Activated CD4-positive, alpha-beta T cell treated with anti-CD3 and anti-CD28 coated beads, Interleukin-2, Interleukin-6, amounts not matched to agents 100 ng/mL and 50 ng/mL, durations not matched to agents 16 hours and 8 hours (primary cell): Measurements from ENCODE around the gene ATF3.
A peak's percentile ranks its signal among the peaks of the same experiment; 100 is the strongest.

ENCODE experiments used
- DNase-seq: peaks from one replicate; pipeline ENCODE4 v3.0.0-alpha.2; 2020

Gene ATF3

DNA sequence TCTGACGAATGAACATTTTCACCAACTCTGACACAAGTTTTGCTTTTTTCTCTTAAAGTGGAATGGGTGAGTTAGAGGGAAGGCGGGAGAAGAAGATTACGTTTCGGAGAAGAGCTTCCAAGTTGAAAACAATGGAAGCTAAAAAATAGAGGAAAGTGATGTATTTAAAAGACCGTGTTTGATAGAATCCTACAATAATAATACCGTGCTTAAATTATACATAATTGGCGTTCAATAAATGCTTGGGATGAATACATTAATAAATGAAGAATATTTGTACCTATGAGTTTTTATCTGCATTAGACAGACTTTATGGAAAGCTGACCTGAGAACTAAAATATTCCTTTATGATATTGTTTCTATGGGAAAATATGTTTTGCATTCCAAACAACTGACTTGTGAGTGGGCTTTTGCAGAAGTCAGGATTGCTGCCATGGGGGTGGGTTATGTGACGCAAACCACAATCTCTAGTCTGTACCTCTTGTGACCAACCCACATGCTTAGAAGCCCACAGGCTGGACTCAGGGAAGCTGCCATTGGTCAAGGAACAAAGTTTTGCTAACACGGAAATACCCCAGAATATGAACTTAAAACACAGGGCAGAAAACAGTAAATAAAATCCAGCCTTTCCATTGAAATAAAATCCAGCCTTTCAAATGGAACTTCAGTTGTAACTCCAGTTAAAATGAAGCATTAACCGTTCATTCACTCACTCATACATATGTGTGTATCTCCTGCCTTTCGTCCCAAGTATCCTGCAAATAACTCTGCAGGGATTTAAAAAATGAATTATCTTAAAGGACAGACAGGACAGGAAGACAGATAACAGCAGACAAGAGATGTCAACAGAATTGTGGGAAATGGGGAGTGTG lies 21.3 kb upstream of the ATF3 start:
- DNase-seq, result no peak

DNA sequence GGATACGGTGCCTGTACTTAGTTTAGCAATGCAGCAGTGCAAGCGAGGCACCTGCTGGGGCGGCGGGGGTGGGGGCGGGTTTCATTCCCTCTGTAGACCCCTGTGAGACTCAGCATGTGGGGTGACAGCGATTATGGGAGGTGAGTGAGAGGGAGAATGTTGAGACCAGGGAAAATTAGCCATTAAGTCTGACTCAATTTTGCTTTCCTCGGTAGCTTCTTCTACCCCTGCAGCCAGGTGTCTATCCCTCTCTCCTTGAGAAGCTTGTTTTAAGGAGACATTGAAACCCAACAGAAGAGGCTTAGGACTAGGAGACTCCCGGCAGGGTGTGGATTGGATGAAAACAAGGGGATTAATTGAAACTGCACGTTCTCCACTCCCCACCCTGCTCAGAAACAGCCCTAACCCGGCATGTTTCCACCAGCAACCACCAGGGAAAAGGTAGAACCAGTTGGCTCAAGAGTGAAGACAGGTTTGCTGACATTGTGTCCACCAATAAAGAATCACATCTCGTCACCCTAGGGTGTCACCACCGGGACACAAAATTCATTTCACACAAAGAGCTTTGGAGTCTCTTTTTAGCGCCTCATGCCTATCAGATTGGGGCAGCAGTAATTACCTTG lies 20.6 kb upstream of the ATF3 start:
- DNase-seq, result no peak

GRCh38 chr1:212589446-212589845 lies 19.1 kb upstream of the ATF3 start:
- DNase-seq, result no peak

DNA sequence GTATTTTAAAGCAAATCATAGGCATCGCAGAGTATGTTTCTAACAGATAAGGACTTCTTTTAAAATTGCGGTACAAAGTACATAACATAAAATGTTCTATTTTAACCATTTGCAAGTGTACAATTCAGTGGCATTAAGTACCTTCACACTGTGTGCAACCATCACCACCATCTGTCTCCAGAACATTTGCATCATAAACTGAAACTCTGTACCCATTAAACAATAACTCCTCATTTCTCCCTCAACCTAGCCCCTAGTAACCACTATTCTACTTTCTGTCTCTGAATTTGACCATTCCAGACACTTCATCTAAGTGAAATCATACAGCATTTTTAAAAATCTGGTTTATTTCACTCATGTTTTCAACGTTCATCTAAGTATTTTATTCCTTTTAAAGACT lies 16.6 kb upstream of the ATF3 start:
- DNase-seq, result no peak

- no peak for DNase-seq
Observed at GRCh38 chr1:212593821-212594251, 14.7 kb upstream of the ATF3 start.

GRCh38 chr1:212594640-212595039 lies 13.9 kb upstream of the ATF3 start:
- no peak for DNase-seq

DNA sequence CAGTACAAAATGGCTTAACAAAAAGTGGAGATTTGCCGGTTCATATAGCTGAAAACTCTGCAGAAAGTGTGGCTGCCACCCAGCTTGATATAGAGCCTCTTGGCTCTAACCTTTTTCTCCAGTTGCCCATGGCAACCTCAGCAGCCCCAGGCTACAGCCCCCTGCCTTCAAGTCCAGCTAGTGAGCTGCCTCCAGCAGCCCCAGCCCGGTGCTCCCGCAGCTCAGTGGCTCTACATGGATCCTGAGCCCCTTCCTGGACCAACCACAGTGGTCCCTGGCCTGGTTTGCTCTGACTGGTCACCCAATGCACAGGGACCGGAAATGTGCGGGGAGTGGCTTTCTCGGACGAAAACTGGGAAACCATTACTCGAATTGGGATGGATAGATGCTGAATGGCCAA lies 13.3 kb upstream of the ATF3 start:
- DNase-seq, result no peak

DNA sequence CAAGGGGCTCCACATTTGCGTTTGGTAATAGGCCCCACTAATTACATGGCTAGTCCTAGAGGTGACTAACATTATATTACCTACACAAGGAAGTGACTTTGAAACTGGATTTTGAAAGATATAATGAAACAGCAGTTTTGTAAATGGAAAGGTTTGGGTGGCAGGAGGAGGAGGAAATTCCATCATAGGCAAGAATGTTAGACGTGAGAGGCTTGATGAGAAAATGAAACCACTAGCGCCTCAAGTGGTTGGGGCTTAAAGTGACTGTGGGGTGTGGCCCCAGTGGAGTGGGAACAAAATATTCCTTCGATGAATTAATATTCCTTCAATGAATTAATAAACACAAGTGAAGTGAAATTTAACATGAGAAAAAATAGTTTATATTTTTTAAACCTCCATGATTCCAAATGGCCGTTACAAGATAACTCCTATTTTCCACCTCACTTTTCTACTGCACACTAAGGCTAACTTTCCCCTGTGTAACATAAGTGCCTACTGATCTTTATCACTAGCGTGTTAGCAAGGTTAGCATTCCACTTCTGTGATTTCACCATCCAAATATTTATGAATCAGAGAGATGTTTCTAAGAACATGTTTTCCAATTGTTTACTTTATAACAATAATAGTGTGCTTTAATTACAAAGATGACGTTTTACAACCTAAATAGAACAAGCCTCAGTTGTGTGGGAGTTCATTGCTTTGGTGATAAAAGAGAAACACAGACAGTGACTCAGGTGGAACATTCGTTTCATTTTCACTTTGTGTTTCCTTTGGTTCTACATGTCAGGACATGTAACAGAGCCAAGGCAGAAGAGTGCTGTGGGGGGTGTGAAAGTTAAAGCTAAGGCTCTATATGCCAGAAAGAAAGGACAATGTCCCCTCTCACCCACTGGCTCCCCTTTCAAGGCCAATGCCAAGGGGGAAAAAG lies 12.5 kb upstream of the ATF3 start:
- peak; percentile 80 for DNase-seq

- DNase-seq, result no peak
Observed at GRCh38 chr1:212596798-212597197, 11.8 kb upstream of the ATF3 start.

GRCh38 chr1:212597487-212597886 lies 11.1 kb upstream of the ATF3 start:
- no peak for DNase-seq

- no peak for DNase-seq
Observed at GRCh38 chr1:212600071-212600915, 8.3 kb upstream of the ATF3 start.

DNA sequence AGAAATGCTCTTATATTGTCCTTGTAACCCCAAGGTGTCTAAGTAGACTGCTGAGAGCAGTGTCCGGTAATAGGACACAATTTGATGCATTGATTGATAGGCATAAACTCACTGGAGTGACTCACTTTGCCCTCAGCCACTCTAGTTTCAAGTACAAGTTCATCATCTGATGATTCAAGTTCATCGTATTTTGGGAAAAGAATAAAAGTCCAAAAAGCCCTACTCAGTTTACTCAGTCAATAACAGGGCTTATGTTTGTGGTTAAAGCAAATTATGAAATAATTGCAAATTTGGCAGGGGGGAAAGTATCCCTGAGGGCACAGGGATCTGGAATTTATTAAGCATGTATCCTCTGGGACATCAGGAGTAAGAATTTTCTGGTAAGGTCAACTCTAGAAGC lies 7.6 kb upstream of the ATF3 start:
- no peak for DNase-seq

DNA sequence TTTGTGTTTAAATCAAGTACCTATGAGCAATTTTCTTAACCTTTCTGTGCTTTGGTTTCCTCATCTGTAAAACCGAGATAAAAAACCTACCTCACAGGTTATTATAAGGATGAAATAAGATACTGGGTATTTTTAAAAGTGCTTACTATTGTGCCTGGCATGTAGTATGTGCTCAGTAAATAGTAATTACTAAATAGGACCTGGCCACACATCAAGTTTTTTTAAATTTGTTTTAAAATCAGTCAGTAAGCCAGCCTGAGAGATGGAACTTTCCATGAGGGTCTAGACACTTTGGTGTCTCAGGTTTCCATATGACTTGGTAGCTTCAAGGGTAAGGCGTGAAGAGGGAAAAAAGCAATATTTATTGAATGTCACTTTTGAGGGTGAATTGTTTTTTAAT lies 7.0 kb upstream of the ATF3 start:
- peak; percentile 36 for DNase-seq

DNA sequence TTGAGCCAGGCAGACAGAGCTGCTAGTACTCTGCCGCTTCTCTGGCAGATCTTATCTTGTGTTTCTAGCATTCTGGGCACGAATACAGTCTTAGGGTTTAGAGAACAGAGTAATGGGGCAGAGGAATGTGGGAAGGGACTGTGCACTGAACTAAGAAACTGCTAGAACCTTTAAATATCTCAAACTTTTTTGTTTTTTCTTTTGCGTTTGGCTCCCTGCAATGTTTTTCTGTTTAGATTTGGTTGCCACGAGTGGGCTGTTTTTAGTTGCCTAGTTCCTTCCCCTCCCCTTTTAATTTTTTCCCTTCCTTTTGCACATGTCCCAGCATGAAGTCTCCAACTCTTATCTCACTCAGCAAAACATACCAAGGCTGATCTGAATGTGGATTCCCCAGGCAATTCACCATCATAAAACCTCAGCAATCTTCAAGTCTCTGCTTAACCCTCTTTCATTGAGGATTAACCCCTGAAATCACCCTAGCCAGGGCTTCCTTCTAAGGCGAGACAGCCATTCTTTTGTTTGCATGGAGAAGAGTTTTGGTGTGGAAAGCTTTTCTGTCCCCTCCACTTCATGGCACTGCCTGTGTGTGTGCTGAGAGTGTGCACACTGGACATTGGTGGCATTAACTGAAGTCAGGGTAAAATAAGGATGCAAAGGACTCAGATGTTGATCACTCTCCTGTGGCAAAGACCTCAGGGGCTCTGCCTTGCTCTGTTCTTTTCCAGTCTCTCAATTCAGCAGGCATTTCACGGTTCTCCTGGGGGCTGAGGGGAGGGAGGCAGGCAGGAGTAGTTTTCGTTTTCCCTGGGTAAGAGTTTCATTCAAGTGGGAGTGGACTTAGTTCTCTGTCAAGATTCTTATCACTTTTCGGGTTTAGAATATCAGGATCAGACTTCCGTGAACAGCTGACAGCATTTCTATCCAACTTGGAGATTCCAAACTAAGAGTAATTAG lies 2.8 kb upstream of the ATF3 start:
- no peak for DNase-seq

- peak; percentile 54 for DNase-seq
Observed at GRCh38 chr1:212606395-212607205, 2.0 kb upstream of the ATF3 start.

DNA sequence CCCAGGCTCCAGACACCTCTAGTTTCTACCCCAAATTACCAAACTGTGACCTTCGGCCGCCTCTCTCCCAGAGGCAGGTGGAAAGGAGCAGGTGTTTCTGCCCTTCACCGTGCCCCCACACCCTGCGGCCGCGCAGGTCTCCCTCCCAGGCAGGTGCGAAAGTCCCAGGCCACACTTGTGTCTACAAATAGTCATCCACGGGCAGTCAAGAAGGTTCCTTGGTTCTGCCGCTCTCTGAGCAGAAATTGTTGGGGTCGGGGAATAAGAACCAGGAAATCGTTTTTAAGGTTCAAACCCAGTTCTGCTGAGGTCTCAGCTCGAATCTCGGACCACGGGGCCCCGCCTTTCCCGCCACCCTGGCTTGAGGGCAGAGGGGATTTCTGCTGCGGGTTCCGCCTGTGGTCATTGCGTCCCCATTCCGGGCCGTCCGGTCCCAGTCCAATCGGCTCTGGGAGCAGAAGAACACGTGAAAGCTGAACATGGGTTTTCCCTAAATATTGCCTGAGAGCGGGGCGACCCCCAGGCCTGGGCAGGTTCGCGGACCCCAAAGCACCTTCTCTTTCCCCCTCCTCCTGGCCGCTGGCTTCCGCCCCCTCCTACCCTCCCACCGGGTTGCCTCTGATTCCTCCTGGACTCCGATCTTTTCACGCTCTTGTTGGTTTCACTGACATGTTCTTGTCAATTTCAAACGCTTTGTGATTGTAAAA lies 1.2 kb upstream of the ATF3 start:
- DNase-seq, result peak; percentile 34

- no peak for DNase-seq
Observed at GRCh38 chr1:212607913-212608391, 609 bp upstream of the ATF3 start.

DNA sequence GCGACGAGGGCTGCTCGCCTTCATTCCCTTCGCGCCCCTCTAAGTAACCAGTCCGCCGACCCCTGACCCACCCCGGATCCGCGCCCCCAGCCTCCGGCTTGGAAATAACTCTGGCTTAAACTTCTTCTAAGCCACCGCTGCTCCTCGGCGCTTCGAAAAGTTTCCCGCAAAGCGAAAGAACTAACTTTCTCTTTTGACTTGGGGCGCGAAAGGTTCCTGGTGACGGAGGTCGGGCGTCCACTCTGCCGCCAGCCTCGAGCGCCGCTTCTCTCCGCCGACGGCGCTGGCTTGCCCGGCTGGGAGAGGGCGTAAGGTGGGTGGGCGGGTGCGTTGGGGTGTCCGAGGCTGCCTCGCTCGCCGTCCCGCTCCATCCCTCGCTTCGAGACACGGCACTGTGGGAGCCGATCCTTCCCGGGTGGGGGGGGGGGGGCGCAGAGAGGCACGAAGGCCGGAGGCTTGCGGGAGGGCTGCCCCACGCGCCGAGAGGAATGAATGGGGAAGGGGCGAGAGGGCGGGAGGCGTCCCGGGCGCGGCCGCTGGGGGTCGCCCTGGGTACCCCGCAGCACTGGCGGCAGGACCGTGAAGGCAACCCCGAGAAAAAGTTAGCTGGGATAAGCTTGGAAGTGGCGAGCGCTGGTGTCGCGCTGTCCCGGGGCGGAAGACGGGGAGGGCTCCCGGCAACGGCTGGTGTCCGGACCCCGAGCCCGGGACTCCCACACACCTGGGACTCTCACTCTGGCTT lies 569 bp downstream of the ATF3 start:
- DNase-seq, result peak; percentile 61
